ENCODE results near the gene COL8A2. TPM values are rescaled to one million over a fixed set of nuclear protein-coding genes. Genes with fewer than 3 reads are reported as not detected.

The COL8A2 gene
- polyA plus RNA-seq, 3 donors: 0.90 to 3.0 (median 1.6) TPM

- no peak overlapping the region for H2AFZ ChIP-seq (ENCODE audit: insufficient read depth, low read depth, low read length, poor library complexity, severe bottlenecking)
- H3K36me3 Mint-ChIP-seq: peaks cover 38 to 42% of the 10 kb centered on the region in 2 donors
- peaks cover 9% of the 10 kb centered on the region for H3K79me2 ChIP-seq (ENCODE audit: insufficient read depth, low read length)
- no peak overlapping the region for H3K4me3 Mint-ChIP-seq
- H3K36me3 ChIP-seq (replicated peaks in 1 of 2; ENCODE audit: control insufficient read depth in 1 of 2, insufficient read depth in 2 of 2, low read length in 2 of 2): peaks cover 39 to 48% of the 10 kb centered on the region in 2 donors
- no peak for DNase-seq
- intact Hi-C loops (cut with micrococcal nuclease): loop anchor here in 1 of 2 donors (2.0 kb wide), 1 partner anchor 34 kb away; no protein-coding TSS in a partner anchor
- 77% methylated on average over 5 of the region's 6 CpGs for WGBS (ENCODE audit: insufficient coverage)
- H3K4me3 ChIP-seq (replicated peaks in 1 of 3; ENCODE audit: low read depth in 2 of 3, low read length in 3 of 3): no peak overlapping the region
- peaks cover 13% of the 10 kb centered on the region for H3K4me1 Mint-ChIP-seq
- peak overlapping the region in 6 of 7 donors; percentile 3 to 80 (median 34) for H3K27ac Mint-ChIP-seq
- no peaks in the 10 kb centered on the region for H3K27me3 ChIP-seq (ENCODE audit: control insufficient read depth in 2 of 2, insufficient read depth in 2 of 2, low read length in 2 of 2)
- H3K9me3 Mint-ChIP-seq: no peaks in the 10 kb centered on the region
- H4K20me1 ChIP-seq (ENCODE audit: insufficient read depth, low read length): peaks cover 9% of the 10 kb centered on the region
- H3K4me2 ChIP-seq (replicated peaks; ENCODE audit: extremely low read depth, low read length, poor library complexity, severe bottlenecking): no peak overlapping the region
- no peaks in the 10 kb centered on the region for H3K9me3 ChIP-seq (replicated peaks in 1 of 2; ENCODE audit: control insufficient read depth in 1 of 2, insufficient read depth in 1 of 2, low read length in 2 of 2)
- peaks cover 7 to 8% of the 10 kb centered on the region in 2 donors for H3K4me1 ChIP-seq (ENCODE audit: control insufficient read depth in 1 of 2, insufficient read depth in 2 of 2, low read length in 2 of 2)
- TF ChIP-seq CTCF (IDR thresholded peaks at IDR 0.05): no peak
- H3K9ac ChIP-seq (ENCODE audit: insufficient read depth, low read length, poor library complexity, severe bottlenecking): no peak overlapping the region
- peak overlapping the region in 1 of 2 donors; percentile 55 for H3K27ac ChIP-seq (ENCODE audit: low read depth in 1 of 2, low read length in 2 of 2)
- H3K27me3 Mint-ChIP-seq (ENCODE audit: low read depth in 3 of 3): no peaks in the 10 kb centered on the region
Measured at GRCh38 chr1:36135330-36135667, 10.3 kb upstream of the COL8A2 start.

DNA sequence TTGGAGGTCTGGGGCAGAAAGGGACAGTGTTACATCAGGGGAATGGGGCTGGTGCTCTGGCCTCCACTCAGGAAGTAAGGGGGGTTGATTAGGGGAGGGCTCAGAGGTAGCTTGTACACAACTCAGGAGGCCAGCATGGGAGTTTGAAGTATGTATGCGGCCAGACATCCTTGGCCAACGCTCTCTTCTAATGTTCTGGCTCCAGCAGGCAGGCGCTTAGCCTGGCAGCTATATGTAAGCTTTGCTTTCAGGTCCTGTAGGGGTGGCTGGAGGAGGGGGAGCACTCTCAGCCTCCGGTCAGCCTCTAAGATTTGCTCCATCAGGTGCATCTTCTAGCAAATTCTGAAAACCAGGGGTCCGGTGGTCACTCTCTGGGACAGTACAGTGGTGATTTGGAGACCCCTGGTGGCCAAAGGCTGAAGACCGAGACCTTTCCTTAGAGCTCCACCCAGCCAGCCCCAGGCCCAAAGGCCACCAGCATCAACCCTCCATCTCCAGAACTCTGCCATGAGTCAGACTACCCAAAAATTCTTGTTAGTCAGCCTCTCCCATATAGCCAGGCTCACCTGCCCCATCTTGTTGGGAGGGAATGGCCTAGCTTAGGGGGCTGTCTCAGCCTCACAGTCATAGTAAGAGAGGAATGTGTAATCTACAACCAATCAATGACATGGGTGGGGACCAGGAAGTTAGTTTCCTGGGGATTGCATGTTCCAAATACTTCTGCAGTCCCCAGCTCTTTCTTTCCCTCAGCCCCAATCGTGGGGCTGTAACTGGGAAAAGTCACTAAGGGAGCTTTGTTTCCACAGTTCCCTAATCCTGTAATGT is 9.7 kb upstream of the COL8A2 start:
- Histone ChIP-seq H3K4me2 (replicated peaks; ENCODE audit: extremely low read depth, low read length, poor library complexity, severe bottlenecking) (no peak overlapping the region), H3K79me2 (ENCODE audit: insufficient read depth, low read length) (peaks cover 5% of the 10 kb centered on the region), H3K27me3 (ENCODE audit: control insufficient read depth in 2 of 2, insufficient read depth in 2 of 2, low read length in 2 of 2) (no peaks in the 10 kb centered on the region), H4K20me1 (ENCODE audit: insufficient read depth, low read length) (peaks cover 3% of the 10 kb centered on the region), H3K4me3 (replicated peaks in 1 of 3; ENCODE audit: low read depth in 2 of 3, low read length in 3 of 3) (no peak overlapping the region), H3K9me3 (replicated peaks in 1 of 2; ENCODE audit: control insufficient read depth in 1 of 2, insufficient read depth in 1 of 2, low read length in 2 of 2) (no peaks in the 10 kb centered on the region), H3K9ac (ENCODE audit: insufficient read depth, low read length, poor library complexity, severe bottlenecking) (no peak overlapping the region), H3K27ac (ENCODE audit: low read depth in 1 of 2, low read length in 2 of 2) (peak overlapping the region in 1 of 2 donors; percentile 55), H2AFZ (ENCODE audit: insufficient read depth, low read depth, low read length, poor library complexity, severe bottlenecking) (no peak overlapping the region), H3K36me3 (replicated peaks in 1 of 2; ENCODE audit: control insufficient read depth in 1 of 2, insufficient read depth in 2 of 2, low read length in 2 of 2) (peaks cover 33 to 42% of the 10 kb centered on the region in 2 donors), H3K4me1 (ENCODE audit: control insufficient read depth in 1 of 2, insufficient read depth in 2 of 2, low read length in 2 of 2) (peaks cover 7 to 8% of the 10 kb centered on the region in 2 donors)
- peak; percentile 46 to 69 (median 69) for DNase-seq
- H3K4me3 Mint-ChIP-seq: no peak overlapping the region
- no peaks in the 10 kb centered on the region for H3K9me3 Mint-ChIP-seq
- H3K27me3 Mint-ChIP-seq (ENCODE audit: low read depth in 3 of 3): no peaks in the 10 kb centered on the region
- intact Hi-C loops (cut with micrococcal nuclease): loop anchor here (1.0 to 2.0 kb wide), 2 partner anchors 34 kb away; no protein-coding TSS in a partner anchor
- H3K4me1 Mint-ChIP-seq: peaks cover 13% of the 10 kb centered on the region
- 78% methylated on average over 5 of the region's 7 CpGs for WGBS (ENCODE audit: insufficient coverage)
- H3K36me3 Mint-ChIP-seq: peaks cover 33 to 36% of the 10 kb centered on the region in 2 donors
- TF ChIP-seq CTCF (IDR thresholded peaks at IDR 0.05): peak; percentile 82
- peak overlapping the region in 2 of 7 donors; percentile 69 to 80 for H3K27ac Mint-ChIP-seq

Measured in CD14-positive monocyte (primary cell).